Left ventricle myocardium inferior (tissue), 1 donor: ENCODE measurements around the gene BCL3. TPM values are rescaled to one million over a fixed set of nuclear protein-coding genes. Genes with fewer than 3 reads are reported as not detected.
A peak's percentile ranks its signal among the peaks of the same experiment; 100 is the strongest.

Source experiments
- DNase-seq: peaks from one replicate; pipeline ENCODE4 v3.0.0-alpha.2; 2020
- H3K27ac ChIP-seq: fragments of 200-600 bp; replicated peaks from 2 replicates; pipeline ENCODE4 v1.8.0; 2021
- H3K27me3 ChIP-seq: fragments of 200-600 bp; 2 replicates; pipeline ENCODE4 v1.8.0; 2021; ENCODE audit warnings: low read depth
- H3K36me3 ChIP-seq: fragments of 200-600 bp; 2 replicates; pipeline ENCODE4 v1.8.0; 2021
- H3K4me1 ChIP-seq: fragments of 200-600 bp; 2 replicates; pipeline ENCODE4 v1.8.0; 2021
- H3K4me3 ChIP-seq: fragments of 200-600 bp; 2 replicates; pipeline ENCODE4 v1.8.0; 2021; ENCODE audit warnings: mild to moderate bottlenecking, moderate library complexity
- H3K9me3 ChIP-seq: fragments of 200-600 bp; replicated peaks from 2 replicates; pipeline ENCODE4 v1.8.0; 2021
- intact Hi-C: fragments of 100-400 bp; cut with micrococcal nuclease; formaldehyde crosslinking; loops from one replicate; pipeline ENCODE4 v1.11.0; 2022
- long read RNA-seq: library from polyadenylated mRNA; unstranded; transcript quantifications from one replicate; pipeline ENCODE4 v2.0.0, GENCODE V29; 2021
- total RNA-seq: library from RNA; stranded (reverse); fragmentation: NEBNext Ultra II Directional; extraction: Animal tissue kit (Norgen Biotek cat#: 25700); gene quantifications from one replicate; pipeline ENCODE4 v1.2.1, GENCODE V29; 2021
- TF ChIP-seq, protein P1 (sequence below): fragments of 200-600 bp; IDR thresholded peaks from 2 replicates; pipeline ENCODE4 v1.8.0; 2021; ENCODE audit warnings: antibody characterized with exemption, mild to moderate bottlenecking, borderline replicate concordance
- donor health status: DM: no; HTN: yes; CAD: no; lungs with severe emphysema.

Gene BCL3, protein sequence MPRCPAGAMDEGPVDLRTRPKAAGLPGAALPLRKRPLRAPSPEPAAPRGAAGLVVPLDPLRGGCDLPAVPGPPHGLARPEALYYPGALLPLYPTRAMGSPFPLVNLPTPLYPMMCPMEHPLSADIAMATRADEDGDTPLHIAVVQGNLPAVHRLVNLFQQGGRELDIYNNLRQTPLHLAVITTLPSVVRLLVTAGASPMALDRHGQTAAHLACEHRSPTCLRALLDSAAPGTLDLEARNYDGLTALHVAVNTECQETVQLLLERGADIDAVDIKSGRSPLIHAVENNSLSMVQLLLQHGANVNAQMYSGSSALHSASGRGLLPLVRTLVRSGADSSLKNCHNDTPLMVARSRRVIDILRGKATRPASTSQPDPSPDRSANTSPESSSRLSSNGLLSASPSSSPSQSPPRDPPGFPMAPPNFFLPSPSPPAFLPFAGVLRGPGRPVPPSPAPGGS
- total RNA-seq: 15.0 TPM
- long read RNA-seq, transcript BCL3-201 (9 exons, 2,038 nt): major isoform, 11 of 17 reads
- long read RNA-seq, partial matches to known transcripts: 1 of 17 reads
- long read RNA-seq, other reads (novel, unspliced or antisense): 1 of 17 reads

DNA sequence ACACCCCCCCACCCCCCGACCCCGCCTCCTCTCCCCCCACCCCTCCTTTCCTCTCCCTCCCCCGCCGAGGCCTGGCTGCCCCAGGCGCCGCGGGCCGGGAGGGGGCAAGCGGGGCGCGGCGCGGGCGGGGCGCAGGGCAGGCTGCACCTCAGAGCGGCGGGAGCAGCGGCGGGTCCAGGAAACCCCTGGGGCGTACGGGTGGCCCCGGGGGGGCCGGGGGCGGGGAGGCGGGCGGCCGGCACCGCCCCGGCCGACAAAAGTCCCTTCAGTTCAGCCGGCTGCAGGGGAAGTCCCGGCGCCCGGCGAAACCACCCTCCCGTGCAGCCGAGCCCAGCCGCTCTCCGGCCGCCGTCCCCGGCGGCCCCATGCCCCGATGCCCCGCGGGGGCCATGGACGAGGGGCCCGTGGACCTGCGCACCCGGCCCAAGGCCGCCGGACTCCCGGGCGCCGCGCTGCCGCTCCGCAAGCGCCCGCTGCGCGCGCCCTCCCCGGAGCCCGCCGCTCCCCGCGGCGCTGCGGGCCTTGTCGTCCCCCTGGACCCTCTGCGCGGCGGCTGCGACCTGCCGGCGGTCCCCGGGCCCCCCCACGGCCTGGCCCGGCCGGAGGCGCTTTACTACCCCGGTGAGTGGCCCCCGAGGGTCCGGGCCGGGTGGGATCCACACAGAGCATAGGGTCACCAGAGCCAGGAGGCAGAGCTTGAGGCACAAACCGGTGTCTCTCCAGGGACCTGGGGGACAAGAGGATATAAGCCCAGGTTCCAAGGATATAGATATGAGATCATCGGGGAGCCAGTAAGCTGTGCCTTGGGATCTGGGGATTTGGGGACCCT lies at the start of gene BCL3:
BCL3 (plus strand) TSS at position 283 of the 829 bp plus-strand sequence; CDS start at position 366, 83 bp downstream.
- H3K27me3 ChIP-seq: no peaks in the 10 kb centered on the region
- peak; percentile 82 for DNase-seq
- H3K9me3 ChIP-seq: no peaks in the 10 kb centered on the region
- TF ChIP-seq, protein P1, sequence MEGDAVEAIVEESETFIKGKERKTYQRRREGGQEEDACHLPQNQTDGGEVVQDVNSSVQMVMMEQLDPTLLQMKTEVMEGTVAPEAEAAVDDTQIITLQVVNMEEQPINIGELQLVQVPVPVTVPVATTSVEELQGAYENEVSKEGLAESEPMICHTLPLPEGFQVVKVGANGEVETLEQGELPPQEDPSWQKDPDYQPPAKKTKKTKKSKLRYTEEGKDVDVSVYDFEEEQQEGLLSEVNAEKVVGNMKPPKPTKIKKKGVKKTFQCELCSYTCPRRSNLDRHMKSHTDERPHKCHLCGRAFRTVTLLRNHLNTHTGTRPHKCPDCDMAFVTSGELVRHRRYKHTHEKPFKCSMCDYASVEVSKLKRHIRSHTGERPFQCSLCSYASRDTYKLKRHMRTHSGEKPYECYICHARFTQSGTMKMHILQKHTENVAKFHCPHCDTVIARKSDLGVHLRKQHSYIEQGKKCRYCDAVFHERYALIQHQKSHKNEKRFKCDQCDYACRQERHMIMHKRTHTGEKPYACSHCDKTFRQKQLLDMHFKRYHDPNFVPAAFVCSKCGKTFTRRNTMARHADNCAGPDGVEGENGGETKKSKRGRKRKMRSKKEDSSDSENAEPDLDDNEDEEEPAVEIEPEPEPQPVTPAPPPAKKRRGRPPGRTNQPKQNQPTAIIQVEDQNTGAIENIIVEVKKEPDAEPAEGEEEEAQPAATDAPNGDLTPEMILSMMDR: no peak
- H3K4me1 ChIP-seq: peaks cover 92% of the 10 kb centered on the region
- peak within 1 kb of the TSS; percentile 73 for H3K4me3 ChIP-seq
- peaks cover 32% of the 10 kb centered on the region for H3K36me3 ChIP-seq
- intact Hi-C loops: no loop called here
- peak within 1 kb of the TSS; percentile 98 for H3K27ac ChIP-seq

DNA sequence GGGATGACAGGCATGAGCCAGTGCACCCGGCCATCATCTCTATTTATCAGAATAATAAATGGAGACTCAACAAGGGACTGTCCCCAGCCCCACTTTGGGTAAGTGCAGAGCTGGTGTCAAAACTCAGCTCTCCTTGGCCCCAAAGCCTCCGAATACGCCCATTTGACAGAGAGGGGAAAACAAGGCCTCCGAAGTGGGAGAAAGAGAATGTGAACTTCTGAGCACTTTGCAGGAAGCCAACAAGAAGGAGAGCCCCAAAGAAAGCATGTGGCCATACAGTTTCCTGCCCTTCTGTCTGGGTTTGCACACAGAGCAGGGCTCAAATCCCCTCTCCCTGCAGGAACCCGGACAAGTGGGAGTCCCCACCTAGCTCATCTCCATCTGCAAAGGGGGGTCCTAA lies 48.0 kb upstream of the BCL3 start:
- intact Hi-C loops: no loop called here
- TF ChIP-seq, protein P1: no peak
- Histone ChIP-seq H3K27me3 (no peaks in the 10 kb centered on the region), H3K9me3 (no peaks in the 10 kb centered on the region), H3K36me3 (no peaks in the 10 kb centered on the region), H3K27ac (no peak overlapping the region), H3K4me1 (no peaks in the 10 kb centered on the region), H3K4me3 (no peak overlapping the region)
- no peak for DNase-seq

DNA sequence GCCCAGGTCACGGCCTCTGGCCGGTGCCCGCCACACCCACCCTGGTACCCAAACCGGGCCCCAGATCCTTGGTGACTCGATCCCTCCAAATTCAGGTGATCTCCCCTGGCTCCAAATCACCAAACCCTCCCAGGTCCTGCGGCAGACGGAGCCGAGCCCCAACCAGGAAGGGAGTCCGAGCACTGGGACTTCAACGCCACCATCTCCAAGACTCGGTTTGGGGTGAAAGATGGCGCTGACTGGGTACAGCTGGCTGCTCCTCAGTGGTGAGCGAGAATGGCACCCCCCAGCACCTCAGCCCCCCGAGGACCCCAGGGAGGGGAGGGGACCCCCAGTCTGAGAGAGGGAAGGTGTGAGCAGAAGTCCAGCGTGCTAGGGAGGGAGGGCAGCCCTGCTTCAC lies 47.3 kb upstream of the BCL3 start:
- TF ChIP-seq, protein P1: no peak
- Histone ChIP-seq H3K27me3 (no peaks in the 10 kb centered on the region), H3K27ac (no peak overlapping the region), H3K9me3 (no peaks in the 10 kb centered on the region), H3K4me1 (no peaks in the 10 kb centered on the region), H3K4me3 (no peak overlapping the region), H3K36me3 (no peaks in the 10 kb centered on the region)
- no peak for DNase-seq
- intact Hi-C loops: no loop called here

DNA sequence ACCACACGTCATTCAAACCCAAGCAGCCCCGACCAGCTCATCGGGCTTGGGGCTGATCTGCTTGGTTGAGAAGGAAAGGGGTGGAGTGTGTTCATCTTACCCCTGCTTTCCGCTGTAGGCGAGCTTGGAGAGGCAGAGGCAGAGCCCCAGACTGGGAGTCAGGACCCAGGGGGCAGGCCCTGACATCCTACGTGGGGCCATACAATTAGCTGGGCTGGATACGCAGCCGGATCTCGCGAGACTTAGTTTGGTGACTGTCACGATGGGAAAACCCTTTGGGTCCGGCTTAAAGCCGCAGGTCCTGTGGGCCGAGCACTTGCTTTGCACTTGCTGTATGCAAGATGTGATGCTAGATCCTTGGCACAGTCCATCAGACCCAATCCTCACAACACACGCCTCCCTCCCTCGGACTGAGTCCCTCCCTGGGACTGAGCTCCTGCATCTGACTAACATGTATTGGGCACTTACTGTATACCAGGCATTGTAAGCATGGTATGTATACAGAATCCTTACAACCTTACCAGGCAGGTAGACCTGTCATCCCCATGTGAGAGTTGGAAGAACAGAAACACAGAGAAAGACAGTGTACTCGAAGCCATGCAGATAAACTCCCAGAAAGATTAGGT lies 45.8 kb upstream of the BCL3 start:
- Histone ChIP-seq H3K27me3 (no peaks in the 10 kb centered on the region), H3K27ac (no peak overlapping the region), H3K36me3 (no peaks in the 10 kb centered on the region), H3K9me3 (no peaks in the 10 kb centered on the region), H3K4me1 (no peaks in the 10 kb centered on the region), H3K4me3 (no peak overlapping the region)
- TF ChIP-seq, protein P1: no peak
- intact Hi-C loops: no loop called here
- no peak for DNase-seq
